ENCODE results near the gene LIPM.

The LIPM gene

GRCh38 chr10:88865281-88865876 lies 62.8 kb downstream of the LIPM start:
- TF ChIP-seq, protein P1, sequence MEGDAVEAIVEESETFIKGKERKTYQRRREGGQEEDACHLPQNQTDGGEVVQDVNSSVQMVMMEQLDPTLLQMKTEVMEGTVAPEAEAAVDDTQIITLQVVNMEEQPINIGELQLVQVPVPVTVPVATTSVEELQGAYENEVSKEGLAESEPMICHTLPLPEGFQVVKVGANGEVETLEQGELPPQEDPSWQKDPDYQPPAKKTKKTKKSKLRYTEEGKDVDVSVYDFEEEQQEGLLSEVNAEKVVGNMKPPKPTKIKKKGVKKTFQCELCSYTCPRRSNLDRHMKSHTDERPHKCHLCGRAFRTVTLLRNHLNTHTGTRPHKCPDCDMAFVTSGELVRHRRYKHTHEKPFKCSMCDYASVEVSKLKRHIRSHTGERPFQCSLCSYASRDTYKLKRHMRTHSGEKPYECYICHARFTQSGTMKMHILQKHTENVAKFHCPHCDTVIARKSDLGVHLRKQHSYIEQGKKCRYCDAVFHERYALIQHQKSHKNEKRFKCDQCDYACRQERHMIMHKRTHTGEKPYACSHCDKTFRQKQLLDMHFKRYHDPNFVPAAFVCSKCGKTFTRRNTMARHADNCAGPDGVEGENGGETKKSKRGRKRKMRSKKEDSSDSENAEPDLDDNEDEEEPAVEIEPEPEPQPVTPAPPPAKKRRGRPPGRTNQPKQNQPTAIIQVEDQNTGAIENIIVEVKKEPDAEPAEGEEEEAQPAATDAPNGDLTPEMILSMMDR (IDR thresholded peaks at IDR 0.05; ENCODE audit: low read depth, low read length) = no peak
- DNase-seq = no peak
- H3K9me3 ChIP-seq (ENCODE audit: severe bottlenecking) = no peaks in the 10 kb centered on the region

DNA sequence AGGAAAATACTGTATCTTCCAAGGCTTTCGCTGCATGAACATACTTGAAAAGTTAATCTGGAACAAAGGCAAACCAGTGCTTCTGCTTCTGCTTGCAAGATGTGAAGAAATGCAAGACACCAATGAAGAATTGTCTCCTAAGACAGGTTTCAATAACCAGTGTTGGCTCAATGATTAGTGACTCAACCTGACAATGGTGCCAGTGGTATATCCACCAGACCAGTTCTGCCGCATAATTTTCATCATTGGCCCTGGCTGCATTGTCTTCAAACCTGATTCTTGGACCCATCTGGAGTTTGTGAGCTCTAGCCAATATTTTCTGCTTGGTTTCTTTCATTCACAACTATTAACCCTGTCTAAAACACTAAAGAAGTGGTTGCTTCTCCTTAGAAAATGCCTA lies 63.9 kb downstream of the LIPM start:
- no peaks in the 10 kb centered on the region for H3K27me3 ChIP-seq (ENCODE audit: insufficient read depth, low read depth, severe bottlenecking)
- DNase-seq = no peak
- no peak overlapping the region for H3K4me3 ChIP-seq (ENCODE audit: low read depth, low read length)
- H3K9me3 ChIP-seq (ENCODE audit: severe bottlenecking) = no peaks in the 10 kb centered on the region
- H3K27ac ChIP-seq = no peak overlapping the region
- no peaks in the 10 kb centered on the region for H3K36me3 ChIP-seq
- TF ChIP-seq, protein P1 (IDR thresholded peaks at IDR 0.05; ENCODE audit: low read depth, low read length) = no peak

More at GRCh38 chr10:88865281-88865876, 62.8 kb downstream of the LIPM start:
- Histone ChIP-seq H3K4me3 (ENCODE audit: low read depth, low read length) (no peak overlapping the region), H3K36me3 (no peaks in the 10 kb centered on the region), H3K27me3 (ENCODE audit: insufficient read depth, low read depth, severe bottlenecking) (no peaks in the 10 kb centered on the region), H3K27ac (no peak overlapping the region)

- H3K36me3 ChIP-seq = no peaks in the 10 kb centered on the region
- H3K4me3 ChIP-seq (ENCODE audit: low read depth, low read length) = no peak overlapping the region
- TF ChIP-seq, protein P1 (IDR thresholded peaks at IDR 0.05; ENCODE audit: low read depth, low read length) = no peak
- DNase-seq = no peak
- H3K9me3 ChIP-seq (ENCODE audit: severe bottlenecking) = no peaks in the 10 kb centered on the region
- no peaks in the 10 kb centered on the region for H3K27me3 ChIP-seq (ENCODE audit: insufficient read depth, low read depth, severe bottlenecking)
- H3K27ac ChIP-seq = no peak overlapping the region
Observed at GRCh38 chr10:88870089-88870488, 67.6 kb downstream of the LIPM start.
